Measurements from ENCODE around the gene ZNF79. TPM values are rescaled to one million over a fixed set of nuclear protein-coding genes. Genes with fewer than 3 reads are reported as not detected.

The ZNF79 gene
- total RNA-seq, 2 donors from 2014 or later = 14.3 to 14.5 TPM

GRCh38 chr9:127407492-127407843 is 16.7 kb upstream of the ZNF79 start:
- TF ChIP-seq CTCF (IDR thresholded peaks at IDR 0.05) (no peak), POLR2AphosphoS5 (IDR thresholded peaks at IDR 0.05) (no peak), POLR2A (IDR thresholded peaks at IDR 0.05) (no peak)
- intact Hi-C loops (cut with DNase I) = no loop called here
- H3K4me1 ChIP-seq (replicated peaks) = no peaks in the 10 kb centered on the region
- H3K36me3 ChIP-seq = peaks cover 7 to 8% of the 10 kb centered on the region in 2 donors
- no peaks in the 10 kb centered on the region for H3K27me3 ChIP-seq (replicated peaks; ENCODE audit: insufficient read depth)
- H3K9me3 ChIP-seq = no peaks in the 10 kb centered on the region
- no peak for DNase-seq (ENCODE audit: low spot score)
- peak overlapping the region; percentile 2 to 19 for H3K27ac ChIP-seq
- WGBS = 64% methylated on average over 6 of the region's 6 CpGs
- H3K4me3 ChIP-seq = no peak overlapping the region

GRCh38 chr9:127411122-127411521 is 13.1 kb upstream of the ZNF79 start:
- no peaks in the 10 kb centered on the region for H3K27me3 ChIP-seq (replicated peaks; ENCODE audit: insufficient read depth)
- H3K4me3 ChIP-seq = no peak overlapping the region
- DNase-seq (ENCODE audit: low spot score) = no peak
- intact Hi-C loops (cut with DNase I) = no loop called here
- no peaks in the 10 kb centered on the region for H3K36me3 ChIP-seq
- H3K4me1 ChIP-seq (replicated peaks) = no peaks in the 10 kb centered on the region
- 91% methylated on average over 4 of the region's 4 CpGs for WGBS
- H3K27ac ChIP-seq = no peak overlapping the region
- TF ChIP-seq POLR2AphosphoS5 (IDR thresholded peaks at IDR 0.05) (no peak), CTCF (IDR thresholded peaks at IDR 0.05) (no peak), POLR2A (IDR thresholded peaks at IDR 0.05) (no peak)
- H3K9me3 ChIP-seq = no peaks in the 10 kb centered on the region

GRCh38 chr9:127415141-127415540 is 9.0 kb upstream of the ZNF79 start:
- no peak for TF ChIP-seq POLR2AphosphoS5 (IDR thresholded peaks at IDR 0.05)
- no peak for TF ChIP-seq POLR2A (IDR thresholded peaks at IDR 0.05)
- TF ChIP-seq CTCF (IDR thresholded peaks at IDR 0.05) = no peak
- H3K36me3 ChIP-seq = no peaks in the 10 kb centered on the region
- no peaks in the 10 kb centered on the region for H3K4me1 ChIP-seq (replicated peaks)
- H3K27me3 ChIP-seq (replicated peaks; ENCODE audit: insufficient read depth) = no peaks in the 10 kb centered on the region
- no peak for DNase-seq (ENCODE audit: low spot score)
- no peak overlapping the region for H3K4me3 ChIP-seq
- WGBS = 87% methylated on average over 4 of the region's 4 CpGs
- intact Hi-C loops (cut with DNase I) = no loop called here
- no peak overlapping the region for H3K27ac ChIP-seq
- no peaks in the 10 kb centered on the region for H3K9me3 ChIP-seq

GRCh38 chr9:127415657-127416056 is 8.5 kb upstream of the ZNF79 start:
- Histone ChIP-seq H3K27me3 (replicated peaks; ENCODE audit: insufficient read depth) (no peaks in the 10 kb centered on the region), H3K4me3 (no peak overlapping the region), H3K36me3 (no peaks in the 10 kb centered on the region), H3K4me1 (replicated peaks) (no peaks in the 10 kb centered on the region), H3K27ac (no peak overlapping the region), H3K9me3 (no peaks in the 10 kb centered on the region)
- TF ChIP-seq CTCF (IDR thresholded peaks at IDR 0.05) (no peak), POLR2AphosphoS5 (IDR thresholded peaks at IDR 0.05) (no peak), POLR2A (IDR thresholded peaks at IDR 0.05) (no peak)
- intact Hi-C loops (cut with DNase I) = no loop called here
- DNase-seq (ENCODE audit: low spot score) = no peak
- 60% methylated on average over 1 of the region's 1 CpG for WGBS

GRCh38 chr9:127417131-127418036 is 6.8 kb upstream of the ZNF79 start:
- no peaks in the 10 kb centered on the region for H3K36me3 ChIP-seq
- intact Hi-C loops (cut with DNase I) = no loop called here
- DNase-seq (ENCODE audit: low spot score) = peak; percentile 36
- WGBS = 68% methylated on average over 14 of the region's 15 CpGs
- no peaks in the 10 kb centered on the region for H3K4me1 ChIP-seq (replicated peaks)
- H3K27me3 ChIP-seq (replicated peaks; ENCODE audit: insufficient read depth) = no peaks in the 10 kb centered on the region
- no peaks in the 10 kb centered on the region for H3K9me3 ChIP-seq
- no peak overlapping the region for H3K27ac ChIP-seq
- TF ChIP-seq POLR2AphosphoS5 (IDR thresholded peaks at IDR 0.05) (no peak), POLR2A (IDR thresholded peaks at IDR 0.05) (no peak), CTCF (IDR thresholded peaks at IDR 0.05) (no peak)
- no peak overlapping the region for H3K4me3 ChIP-seq

Measured in prostate gland (tissue), 2 donors.